GM12878 (cell line): Measurements from ENCODE around the gene MFGE8. TPM values are rescaled to one million over a fixed set of nuclear protein-coding genes. Genes with fewer than 3 reads are reported as not detected.

Experiments
- HCFC1 ChIP-seq: fragments of 150-350 bp; IDR thresholded peaks from 2 replicates; pipeline ENCODE4 v1.6.1; 2014; ENCODE audit warnings: low read length
- MEF2B ChIP-seq: fragments of 450-650 bp; IDR thresholded peaks from 2 replicates; pipeline ENCODE4 v1.6.1; 2018; ENCODE audit warnings: mild to moderate bottlenecking, moderate library complexity; ENCODE audit not compliant: partially characterized antibody, poor library complexity, severe bottlenecking
- SMAD5 ChIP-seq: IDR thresholded peaks from 2 replicates; pipeline ENCODE4 v1.6.1; 2016; ENCODE audit warnings: antibody characterized with exemption, low read depth
- SPI1 ChIP-seq: IDR thresholded peaks from 2 replicates; pipeline ENCODE4 v1.6.1; 2011; ENCODE audit warnings: low read depth, mild to moderate bottlenecking, low read length, moderate library complexity, borderline replicate concordance; ENCODE audit not compliant: insufficient read depth
- YY1 ChIP-seq: IDR thresholded peaks from 2 replicates; pipeline ENCODE4 v1.6.1; 2011; ENCODE audit warnings: low read depth, mild to moderate bottlenecking, low read length
- ZNF384 ChIP-seq: IDR thresholded peaks from 2 replicates; pipeline ENCODE4 v1.6.1; 2012; ENCODE audit warnings: low read depth, mild to moderate bottlenecking, low read length, improper control_type of control experiment, borderline replicate concordance
- ZNF622 ChIP-seq: fragments of 450-650 bp; IDR thresholded peaks from 2 replicates; pipeline ENCODE4 v1.6.1; 2017; ENCODE audit warnings: mild to moderate bottlenecking, inconsistent platforms
- polyA plus RNA-seq, 11 experiments: library from polyadenylated mRNA; depleted of rRNA in 4 of 11; unstranded in 6 of 11; stranded (reverse) in 5 of 11; fragments of >200 nt; fragmentation: Nextera tagmentation in 4 of 11; fragmentation: Illumina TruSeq in 1 of 11; extraction: Ambion mirVana in 4 of 11; extraction: Trizol in 1 of 11; gene quantifications; 1 replicate in 1 of 11; 2 replicates in 10 of 11; pipeline versions ENCODE4 v1.2.1 to v1.2.3, GENCODE V29; 2011 to 2016; ENCODE audit warnings: inconsistent platforms in 2 of 11, missing spikeins in 2 of 11, low read depth in 1 of 11
- total RNA-seq, 4 experiments: library from RNA; depleted of rRNA in 3 of 4; stranded (reverse); fragments of >200 nt in 3 of 4; fragmentation: Illumina TruSeq in 1 of 4; extraction: Trizol in 1 of 4; gene quantifications; 2 replicates each; pipeline versions ENCODE4 v1.2.1 to v1.2.3, GENCODE V29; 2013 to 2021
- TF ChIP-seq, protein P1 (sequence below): fragments of 450-650 bp; IDR thresholded peaks from 2 replicates; pipeline ENCODE4 v1.6.1; 2017; ENCODE audit warnings: mild to moderate bottlenecking, moderate library complexity
- TF ChIP-seq, protein P2 (sequence below): IDR thresholded peaks from 2 replicates; pipeline ENCODE4 v1.6.1; 2012; ENCODE audit warnings: mild to moderate bottlenecking, low read depth, low read length

The MFGE8 gene
- total and polyA plus RNA-seq, 10 of the 15 experiments (the other 5 are each of a cell fraction or from before 2014, with no cell fraction given): 0.81 to 5.9 (median 1.0) TPM; not detected in 2

DNA sequence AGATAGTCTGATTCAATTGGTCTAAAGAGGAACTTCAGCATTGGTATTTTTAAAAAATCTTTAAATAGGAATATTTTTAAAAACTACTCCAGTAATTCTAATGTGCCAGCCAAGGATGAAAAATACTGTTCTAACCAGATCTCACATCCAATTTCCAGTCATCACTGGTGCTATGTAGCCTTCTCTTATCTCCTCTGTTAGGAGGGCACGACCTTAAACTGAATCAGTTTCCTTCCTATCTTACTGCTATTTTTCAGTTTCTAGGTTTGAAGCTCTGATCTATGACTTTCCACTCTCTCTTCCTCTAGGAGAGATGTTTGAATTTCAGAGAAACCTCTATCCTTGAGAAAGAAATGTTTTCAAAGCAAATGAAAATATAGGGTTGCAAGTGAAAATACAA is 49.8 kb downstream of the MFGE8 start (continued):
- TF ChIP-seq, protein P1, sequence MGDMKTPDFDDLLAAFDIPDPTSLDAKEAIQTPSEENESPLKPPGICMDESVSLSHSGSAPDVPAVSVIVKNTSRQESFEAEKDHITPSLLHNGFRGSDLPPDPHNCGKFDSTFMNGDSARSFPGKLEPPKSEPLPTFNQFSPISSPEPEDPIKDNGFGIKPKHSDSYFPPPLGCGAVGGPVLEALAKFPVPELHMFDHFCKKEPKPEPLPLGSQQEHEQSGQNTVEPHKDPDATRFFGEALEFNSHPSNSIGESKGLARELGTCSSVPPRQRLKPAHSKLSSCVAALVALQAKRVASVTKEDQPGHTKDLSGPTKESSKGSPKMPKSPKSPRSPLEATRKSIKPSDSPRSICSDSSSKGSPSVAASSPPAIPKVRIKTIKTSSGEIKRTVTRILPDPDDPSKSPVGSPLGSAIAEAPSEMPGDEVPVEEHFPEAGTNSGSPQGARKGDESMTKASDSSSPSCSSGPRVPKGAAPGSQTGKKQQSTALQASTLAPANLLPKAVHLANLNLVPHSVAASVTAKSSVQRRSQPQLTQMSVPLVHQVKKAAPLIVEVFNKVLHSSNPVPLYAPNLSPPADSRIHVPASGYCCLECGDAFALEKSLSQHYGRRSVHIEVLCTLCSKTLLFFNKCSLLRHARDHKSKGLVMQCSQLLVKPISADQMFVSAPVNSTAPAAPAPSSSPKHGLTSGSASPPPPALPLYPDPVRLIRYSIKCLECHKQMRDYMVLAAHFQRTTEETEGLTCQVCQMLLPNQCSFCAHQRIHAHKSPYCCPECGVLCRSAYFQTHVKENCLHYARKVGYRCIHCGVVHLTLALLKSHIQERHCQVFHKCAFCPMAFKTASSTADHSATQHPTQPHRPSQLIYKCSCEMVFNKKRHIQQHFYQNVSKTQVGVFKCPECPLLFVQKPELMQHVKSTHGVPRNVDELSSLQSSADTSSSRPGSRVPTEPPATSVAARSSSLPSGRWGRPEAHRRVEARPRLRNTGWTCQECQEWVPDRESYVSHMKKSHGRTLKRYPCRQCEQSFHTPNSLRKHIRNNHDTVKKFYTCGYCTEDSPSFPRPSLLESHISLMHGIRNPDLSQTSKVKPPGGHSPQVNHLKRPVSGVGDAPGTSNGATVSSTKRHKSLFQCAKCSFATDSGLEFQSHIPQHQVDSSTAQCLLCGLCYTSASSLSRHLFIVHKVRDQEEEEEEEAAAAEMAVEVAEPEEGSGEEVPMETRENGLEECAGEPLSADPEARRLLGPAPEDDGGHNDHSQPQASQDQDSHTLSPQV: no peak
- TF ChIP-seq SPI1 (no peak), ZNF622 (no peak), HCFC1 (no peak), YY1 (no peak), ZNF384 (no peak), MEF2B (no peak), SMAD5 (no peak)
- TF ChIP-seq, protein P2, sequence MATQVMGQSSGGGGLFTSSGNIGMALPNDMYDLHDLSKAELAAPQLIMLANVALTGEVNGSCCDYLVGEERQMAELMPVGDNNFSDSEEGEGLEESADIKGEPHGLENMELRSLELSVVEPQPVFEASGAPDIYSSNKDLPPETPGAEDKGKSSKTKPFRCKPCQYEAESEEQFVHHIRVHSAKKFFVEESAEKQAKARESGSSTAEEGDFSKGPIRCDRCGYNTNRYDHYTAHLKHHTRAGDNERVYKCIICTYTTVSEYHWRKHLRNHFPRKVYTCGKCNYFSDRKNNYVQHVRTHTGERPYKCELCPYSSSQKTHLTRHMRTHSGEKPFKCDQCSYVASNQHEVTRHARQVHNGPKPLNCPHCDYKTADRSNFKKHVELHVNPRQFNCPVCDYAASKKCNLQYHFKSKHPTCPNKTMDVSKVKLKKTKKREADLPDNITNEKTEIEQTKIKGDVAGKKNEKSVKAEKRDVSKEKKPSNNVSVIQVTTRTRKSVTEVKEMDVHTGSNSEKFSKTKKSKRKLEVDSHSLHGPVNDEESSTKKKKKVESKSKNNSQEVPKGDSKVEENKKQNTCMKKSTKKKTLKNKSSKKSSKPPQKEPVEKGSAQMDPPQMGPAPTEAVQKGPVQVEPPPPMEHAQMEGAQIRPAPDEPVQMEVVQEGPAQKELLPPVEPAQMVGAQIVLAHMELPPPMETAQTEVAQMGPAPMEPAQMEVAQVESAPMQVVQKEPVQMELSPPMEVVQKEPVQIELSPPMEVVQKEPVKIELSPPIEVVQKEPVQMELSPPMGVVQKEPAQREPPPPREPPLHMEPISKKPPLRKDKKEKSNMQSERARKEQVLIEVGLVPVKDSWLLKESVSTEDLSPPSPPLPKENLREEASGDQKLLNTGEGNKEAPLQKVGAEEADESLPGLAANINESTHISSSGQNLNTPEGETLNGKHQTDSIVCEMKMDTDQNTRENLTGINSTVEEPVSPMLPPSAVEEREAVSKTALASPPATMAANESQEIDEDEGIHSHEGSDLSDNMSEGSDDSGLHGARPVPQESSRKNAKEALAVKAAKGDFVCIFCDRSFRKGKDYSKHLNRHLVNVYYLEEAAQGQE: no peak
